OCI-LY7 (cell line): Measurements from ENCODE around the gene ISLR.

ENCODE experiments used
- EZH2phosphoT487 ChIP-seq: fragments of 200-600 bp; sonication (generic); IDR thresholded peaks from 2 replicates; pipeline ENCODE4 v1.6.1; 2018; ENCODE audit warnings: low read depth, borderline replicate concordance, mild to moderate bottlenecking, mixed run types, antibody characterized with exemption, low read length, moderate library complexity, mixed read lengths
- TF ChIP-seq, protein P1 (sequence below): fragments of 200-600 bp; sonication (generic); conservative IDR thresholded peaks from 2 replicates; pipeline ENCODE4 v1.5.1; 2014; ENCODE audit warnings: mild to moderate bottlenecking, antibody characterized with exemption, low read length, moderate library complexity, mixed read lengths

DNA sequence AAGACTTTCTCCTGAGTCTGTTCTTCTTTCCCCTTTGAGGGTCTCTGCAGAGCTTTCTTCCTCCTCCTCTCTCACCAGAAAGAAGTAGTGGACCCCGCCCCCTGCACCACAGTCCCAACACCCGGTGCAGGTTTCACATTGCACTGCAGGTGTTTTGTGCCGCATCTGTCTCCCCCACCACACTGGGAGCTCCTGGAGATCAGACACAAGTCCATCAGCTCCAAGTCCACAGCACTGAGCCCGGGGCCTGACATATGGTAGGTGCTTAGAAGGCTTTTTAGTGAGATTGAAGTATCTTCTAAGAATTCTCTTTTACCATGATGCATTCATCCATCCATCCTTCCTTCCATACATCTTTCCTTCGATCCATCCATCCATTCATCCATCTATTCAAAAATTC lies 19.2 kb downstream of the ISLR start:
- no peak for TF ChIP-seq EZH2phosphoT487
- TF ChIP-seq, protein P1, sequence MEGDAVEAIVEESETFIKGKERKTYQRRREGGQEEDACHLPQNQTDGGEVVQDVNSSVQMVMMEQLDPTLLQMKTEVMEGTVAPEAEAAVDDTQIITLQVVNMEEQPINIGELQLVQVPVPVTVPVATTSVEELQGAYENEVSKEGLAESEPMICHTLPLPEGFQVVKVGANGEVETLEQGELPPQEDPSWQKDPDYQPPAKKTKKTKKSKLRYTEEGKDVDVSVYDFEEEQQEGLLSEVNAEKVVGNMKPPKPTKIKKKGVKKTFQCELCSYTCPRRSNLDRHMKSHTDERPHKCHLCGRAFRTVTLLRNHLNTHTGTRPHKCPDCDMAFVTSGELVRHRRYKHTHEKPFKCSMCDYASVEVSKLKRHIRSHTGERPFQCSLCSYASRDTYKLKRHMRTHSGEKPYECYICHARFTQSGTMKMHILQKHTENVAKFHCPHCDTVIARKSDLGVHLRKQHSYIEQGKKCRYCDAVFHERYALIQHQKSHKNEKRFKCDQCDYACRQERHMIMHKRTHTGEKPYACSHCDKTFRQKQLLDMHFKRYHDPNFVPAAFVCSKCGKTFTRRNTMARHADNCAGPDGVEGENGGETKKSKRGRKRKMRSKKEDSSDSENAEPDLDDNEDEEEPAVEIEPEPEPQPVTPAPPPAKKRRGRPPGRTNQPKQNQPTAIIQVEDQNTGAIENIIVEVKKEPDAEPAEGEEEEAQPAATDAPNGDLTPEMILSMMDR: no peak
